NCI-H146 (cell line): ENCODE results near the gene AIRE.
"Not testable (repeated sequence)": the region's sequence is repeated elsewhere in the genome, so short reads cannot be mapped to it uniquely, and the experiment has no call there.

Source experiments
- DNase-seq: peaks from one replicate; lab custom pipeline; 2025; lab: John Stamatoyannopoulos, UW

The AIRE gene

GRCh38 chr21:44291936-44292811 is 6.5 kb downstream of the AIRE start:
- DNase-seq = no peak

GRCh38 chr21:44292812-44293195 is 7.1 kb downstream of the AIRE start:
- DNase-seq = no peak

GRCh38 chr21:44293551-44294231 is 8.0 kb downstream of the AIRE start:
- no peak for DNase-seq

- peak; percentile 47 for DNase-seq
Measured at GRCh38 chr21:44294391-44295162, 8.9 kb downstream of the AIRE start.

GRCh38 chr21:44295163-44295573 is 9.5 kb downstream of the AIRE start:
- peak; percentile 33 for DNase-seq

- DNase-seq = no peak
Measured at GRCh38 chr21:44295646-44296045, 10.0 kb downstream of the AIRE start.

GRCh38 chr21:44296103-44296519 is 10.4 kb downstream of the AIRE start:
- DNase-seq = no peak

GRCh38 chr21:44296916-44297315 is 11.2 kb downstream of the AIRE start:
- no peak for DNase-seq

GRCh38 chr21:44297525-44298290 is 12.0 kb downstream of the AIRE start:
- peak; percentile 64 for DNase-seq

- no peak for DNase-seq
Measured at GRCh38 chr21:44298301-44298700, 12.6 kb downstream of the AIRE start.

- peak; percentile 12 for DNase-seq
Measured at GRCh38 chr21:44299085-44299457, 13.4 kb downstream of the AIRE start.

GRCh38 chr21:44299458-44300261 is 14.0 kb downstream of the AIRE start, which contains the start of gene PFKL:
TSS of gene PFKL (plus strand) at chr21:44300053. CDS start at chr21:44300106, 53 bp downstream.
- DNase-seq = peak; percentile 65

GRCh38 chr21:44300262-44300959 is 14.7 kb downstream of the AIRE start:
- DNase-seq = peak; percentile 40

- DNase-seq = no peak
Measured at GRCh38 chr21:44301141-44301540, 15.5 kb downstream of the AIRE start.

- DNase-seq = no peak
Measured at GRCh38 chr21:44301961-44302406, 16.3 kb downstream of the AIRE start.

GRCh38 chr21:44302573-44303401 is 17.1 kb downstream of the AIRE start:
- not testable (repeated sequence) for DNase-seq

GRCh38 chr21:44303490-44303981 is 17.9 kb downstream of the AIRE start:
- DNase-seq = no peak

- no peak for DNase-seq
Measured at GRCh38 chr21:44304011-44304616, 18.4 kb downstream of the AIRE start.
